Epidermal melanocyte (primary cell): ENCODE measurements around the gene HSPA4.
A peak's percentile ranks its signal among the peaks of the same experiment; 100 is the strongest.
"Not testable (repeated sequence)": the region's sequence is repeated elsewhere in the genome, so short reads cannot be mapped to it uniquely, and the experiment has no call there.

ENCODE experiments used
- DNase-seq: peaks from one replicate; pipeline ENCODE4 v3.0.0; 2011; ENCODE audit warnings: low spot score; ENCODE audit not compliant: insufficient read length

Gene HSPA4

DNA sequence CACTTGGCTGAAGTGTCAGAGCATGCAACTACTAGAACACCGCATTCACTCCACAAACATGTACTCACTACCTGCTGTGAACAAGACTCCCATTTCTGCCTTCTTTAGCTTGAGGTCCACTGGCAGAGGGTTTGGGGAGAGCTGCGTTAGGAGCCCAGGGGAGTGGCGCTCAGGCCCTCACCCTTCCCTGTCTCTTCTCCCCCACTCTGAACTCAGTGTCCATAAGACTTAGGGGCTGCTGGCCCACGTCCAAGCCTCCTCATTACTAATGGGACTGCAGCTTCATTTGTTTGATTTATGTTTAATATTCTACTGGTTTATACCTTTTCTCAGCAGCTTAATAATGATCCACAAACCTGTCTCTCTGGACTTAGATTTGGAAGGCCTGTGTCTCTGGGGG, 70.9 kb downstream of the HSPA4 start:
- no peak for DNase-seq

DNA sequence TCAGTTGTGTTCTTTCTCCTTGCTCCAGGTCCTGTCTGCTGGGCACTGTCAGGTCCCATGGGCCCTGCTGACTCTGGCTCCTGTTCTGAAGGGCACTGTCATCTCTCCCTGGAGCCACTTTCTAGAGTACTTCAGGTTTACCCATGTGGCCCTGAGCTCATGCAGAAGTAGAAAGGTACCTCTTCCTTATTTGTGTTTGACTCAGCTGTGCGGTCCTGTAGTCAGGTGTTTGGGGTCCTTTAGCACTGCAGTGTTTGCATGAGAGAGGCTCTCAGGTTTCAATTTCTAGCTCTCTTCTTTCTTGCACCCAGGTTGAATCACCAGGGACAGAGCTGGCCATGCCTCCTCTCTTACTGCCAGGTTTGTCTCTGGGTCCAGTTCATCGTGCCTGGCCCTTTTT, 71.5 kb downstream of the HSPA4 start:
- no peak for DNase-seq

DNA sequence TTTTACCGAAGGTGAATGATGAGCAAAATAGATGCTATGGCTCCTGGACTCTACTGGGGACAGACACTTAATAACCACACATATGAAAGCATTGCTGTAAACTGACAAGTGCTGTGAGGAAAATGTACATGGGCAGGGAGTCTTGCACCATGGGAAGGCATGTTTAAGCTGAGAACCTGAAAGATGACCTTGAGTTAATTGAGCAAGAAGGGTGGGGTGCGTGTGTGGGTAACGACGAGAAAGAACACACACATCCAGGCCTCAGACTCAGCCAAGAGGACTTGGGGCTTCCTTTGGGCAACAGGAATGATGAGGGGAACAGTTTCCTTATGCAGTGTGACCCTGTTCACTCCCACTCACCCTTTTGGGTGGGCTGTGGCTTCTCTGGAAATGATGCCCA, 73.1 kb downstream of the HSPA4 start:
- no peak for DNase-seq

DNA sequence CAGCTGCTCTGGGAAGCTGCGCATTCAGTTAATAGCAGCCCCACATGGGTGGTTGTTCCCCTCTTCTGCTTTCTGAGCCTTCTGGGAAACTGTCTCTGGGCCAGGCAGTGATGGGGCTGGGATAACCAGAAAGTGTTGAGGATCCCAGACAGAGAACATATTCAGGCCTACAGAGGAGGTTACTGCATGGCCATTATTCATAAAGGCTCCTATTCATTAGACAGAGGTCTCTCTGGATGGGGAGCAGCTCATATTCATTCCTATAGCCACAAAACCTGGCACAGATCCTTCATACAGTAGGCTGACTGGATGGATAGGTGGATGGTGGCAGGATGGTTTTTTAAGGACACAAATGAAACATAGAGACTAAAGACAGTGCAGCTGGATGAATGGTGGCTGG, 76.3 kb downstream of the HSPA4 start:
- DNase-seq = peak; percentile 86

DNA sequence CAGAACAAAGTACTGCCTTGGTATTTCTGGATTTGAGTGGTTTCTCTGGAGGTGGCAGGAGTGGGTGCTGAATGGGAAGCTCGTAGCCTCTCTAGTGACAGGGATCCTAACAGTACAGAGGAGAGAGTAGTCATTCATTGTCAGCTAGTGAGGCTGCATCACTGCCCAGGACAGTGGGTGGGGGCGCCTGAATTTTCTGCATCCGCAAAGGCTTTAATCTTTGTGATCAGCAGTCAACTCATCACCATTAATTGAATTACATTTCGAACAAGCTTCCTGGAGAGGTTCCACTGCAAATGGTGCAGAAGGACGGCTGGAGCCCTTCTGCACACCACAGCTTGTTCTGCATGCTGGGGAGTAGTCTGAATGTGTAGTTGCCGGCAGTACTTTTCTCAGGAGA, 77.5 kb downstream of the HSPA4 start:
- DNase-seq = no peak

DNA sequence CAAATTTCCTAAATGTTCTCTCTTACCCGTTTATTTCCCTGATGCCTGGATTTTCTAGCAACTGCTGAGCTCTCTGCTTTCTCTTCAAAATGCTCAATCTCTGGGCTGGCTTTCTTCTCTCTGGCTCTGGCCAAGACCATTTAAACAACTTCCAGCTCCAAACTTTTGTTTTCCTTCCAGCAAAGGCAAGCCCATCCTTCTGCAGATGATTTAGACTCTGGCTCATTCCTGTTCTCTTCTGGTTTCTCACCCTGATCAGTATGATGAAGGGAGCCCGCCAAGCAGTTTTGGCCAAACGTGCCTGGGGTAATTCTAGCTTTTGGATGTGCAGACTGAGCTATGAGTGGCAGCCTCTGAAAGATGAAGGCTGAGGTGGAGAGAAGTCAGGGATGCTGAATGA, 78.1 kb downstream of the HSPA4 start:
- no peak for DNase-seq

DNA sequence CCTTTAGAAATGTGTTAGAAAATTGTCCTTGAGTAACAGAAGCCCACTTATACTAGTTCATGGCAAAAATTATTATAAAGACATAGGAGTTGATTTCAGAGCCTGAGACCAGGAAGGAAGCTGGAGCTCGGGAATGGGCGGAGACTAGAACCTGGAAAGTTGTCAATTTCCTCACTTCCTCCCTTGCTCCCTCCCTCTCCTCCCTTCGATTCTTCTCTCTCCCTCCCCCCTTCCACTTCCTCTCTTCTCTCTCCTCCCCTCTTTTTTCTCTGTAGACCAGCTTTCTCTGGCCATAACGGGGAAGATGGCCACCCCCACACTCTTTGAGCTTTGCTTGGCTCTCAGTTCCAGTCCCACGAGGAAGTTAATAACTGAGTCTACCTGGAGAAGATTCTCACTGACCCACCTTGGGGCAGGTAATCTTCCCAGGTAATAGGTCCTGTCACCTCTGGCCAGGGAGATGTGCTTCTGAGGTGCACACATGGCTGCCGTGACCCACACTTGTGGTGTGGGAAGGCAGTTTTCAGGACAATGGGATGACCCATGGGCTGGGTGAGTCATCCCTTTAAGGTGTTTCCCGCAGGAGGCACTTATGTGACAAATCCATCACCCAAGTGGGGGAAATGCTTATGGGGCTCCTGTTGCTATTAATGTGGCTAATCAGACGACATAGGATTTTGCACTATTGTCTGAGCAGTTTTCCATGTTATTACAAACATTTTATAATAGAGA, 78.7 kb downstream of the HSPA4 start:
- no peak for DNase-seq

DNA sequence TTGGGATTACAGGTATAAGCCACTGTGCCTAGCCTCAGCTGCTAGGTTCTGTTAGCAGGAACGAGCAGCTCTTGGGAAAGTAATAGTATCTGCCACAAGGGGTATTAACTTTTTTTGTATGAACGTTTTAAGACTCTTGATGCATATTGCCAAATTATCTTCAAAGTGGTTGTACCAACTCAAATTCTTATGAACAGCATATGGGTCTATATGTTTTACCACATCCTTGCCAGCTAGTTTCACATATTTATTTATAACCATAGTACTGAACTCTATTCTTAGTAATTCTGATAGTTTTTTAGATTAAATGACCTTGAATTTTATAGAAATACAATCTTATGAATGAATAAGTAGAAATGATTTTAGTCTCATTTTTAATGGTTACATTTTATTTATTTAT, 80.9 kb downstream of the HSPA4 start:
- no peak for DNase-seq

DNA sequence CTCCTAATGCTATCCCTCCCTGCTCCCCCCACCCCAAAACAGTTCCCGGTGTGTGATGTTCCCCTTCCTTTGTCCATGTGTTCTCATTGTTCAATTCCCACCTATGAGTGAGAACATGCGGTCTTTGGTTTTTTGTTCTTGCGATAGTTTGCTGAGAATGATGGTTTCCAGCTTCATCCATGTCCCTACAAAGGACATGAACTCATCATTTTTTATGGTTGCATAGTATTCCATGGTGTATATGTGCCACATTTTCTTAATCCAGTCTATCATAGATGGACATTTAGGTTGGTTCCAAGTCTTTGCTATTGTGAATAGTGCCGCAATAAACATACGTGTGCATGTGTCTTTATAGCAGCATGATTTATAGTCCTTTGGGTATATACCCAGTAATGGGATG, 81.4 kb downstream of the HSPA4 start:
- not testable (repeated sequence) for DNase-seq

DNA sequence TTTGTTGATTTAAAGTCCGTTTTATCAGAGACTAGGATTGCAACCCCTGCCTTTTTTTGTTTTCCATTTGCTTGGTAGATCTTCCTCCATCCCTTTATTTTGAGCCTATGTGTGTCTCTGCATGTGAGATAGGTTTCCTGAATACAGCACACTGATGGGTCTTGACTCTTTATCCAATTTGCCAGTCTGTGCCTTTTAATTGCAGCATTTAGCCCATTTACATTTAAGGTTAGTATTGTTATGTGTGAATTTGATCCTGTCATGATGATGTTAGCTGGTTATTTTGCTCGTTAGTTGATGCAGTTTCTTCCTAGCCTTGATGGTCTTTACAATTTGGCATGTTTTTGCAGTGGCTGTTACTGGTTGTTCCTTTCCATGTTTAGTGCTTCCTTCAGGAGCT, 85.1 kb downstream of the HSPA4 start:
- not testable (repeated sequence) for DNase-seq

DNA sequence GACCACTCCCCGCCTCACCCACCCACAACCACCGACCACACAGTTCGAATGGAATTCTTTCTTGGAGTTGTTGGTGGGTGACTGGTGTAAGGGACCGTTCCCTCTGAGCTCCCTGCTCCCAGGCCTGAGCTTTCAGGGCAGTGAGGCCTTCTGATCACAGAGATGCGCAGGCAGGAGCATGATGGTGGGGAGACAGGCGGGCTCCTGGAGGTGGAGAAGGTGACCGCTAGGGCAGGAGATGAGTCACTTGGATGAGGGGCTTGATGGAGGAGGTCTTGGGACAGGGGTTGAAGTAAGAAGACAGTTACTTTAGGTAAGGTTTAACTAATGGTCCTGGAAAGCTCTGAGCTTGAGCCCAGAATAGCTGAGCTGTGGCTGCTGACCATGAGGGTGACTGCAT, 88.5 kb downstream of the HSPA4 start:
- no peak for DNase-seq

DNA sequence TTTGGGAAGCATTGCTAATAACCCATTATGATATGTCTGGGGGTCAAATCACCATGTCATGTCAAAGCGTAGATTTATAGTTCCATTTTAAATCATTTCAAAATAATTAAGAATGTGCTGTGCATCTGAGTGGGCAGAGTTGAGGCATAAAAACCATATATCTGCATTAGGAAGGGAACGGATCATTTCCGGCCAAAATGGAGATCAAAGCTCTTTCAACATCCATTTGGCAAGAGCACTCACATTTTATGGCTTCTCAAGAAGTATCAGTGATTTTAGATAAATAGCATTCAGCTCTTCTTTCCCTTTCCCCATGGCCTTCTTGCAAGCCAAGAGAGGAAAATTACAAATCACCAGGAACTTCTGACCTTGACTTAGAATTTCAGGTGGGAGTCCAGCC, 89.9 kb downstream of the HSPA4 start:
- no peak for DNase-seq

DNA sequence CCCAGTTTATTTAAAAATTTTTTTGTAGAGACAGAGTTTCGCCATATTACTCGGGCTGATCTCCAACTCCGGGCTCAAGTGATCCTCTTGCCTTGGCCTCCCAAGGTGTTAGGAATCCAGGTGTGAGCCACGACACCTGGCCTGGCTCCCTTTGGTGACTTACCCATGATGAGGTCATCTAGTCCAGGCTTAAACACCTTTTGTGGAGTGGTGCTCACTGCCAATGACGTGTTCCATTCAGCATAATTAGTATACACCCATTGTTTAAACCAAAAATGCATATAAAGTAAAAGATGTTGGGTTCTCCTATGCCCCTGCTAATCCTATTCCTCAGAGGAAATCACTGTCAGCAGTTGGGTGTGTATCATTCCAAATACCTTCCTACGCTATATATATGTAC, 91.0 kb downstream of the HSPA4 start:
- DNase-seq = no peak

DNA sequence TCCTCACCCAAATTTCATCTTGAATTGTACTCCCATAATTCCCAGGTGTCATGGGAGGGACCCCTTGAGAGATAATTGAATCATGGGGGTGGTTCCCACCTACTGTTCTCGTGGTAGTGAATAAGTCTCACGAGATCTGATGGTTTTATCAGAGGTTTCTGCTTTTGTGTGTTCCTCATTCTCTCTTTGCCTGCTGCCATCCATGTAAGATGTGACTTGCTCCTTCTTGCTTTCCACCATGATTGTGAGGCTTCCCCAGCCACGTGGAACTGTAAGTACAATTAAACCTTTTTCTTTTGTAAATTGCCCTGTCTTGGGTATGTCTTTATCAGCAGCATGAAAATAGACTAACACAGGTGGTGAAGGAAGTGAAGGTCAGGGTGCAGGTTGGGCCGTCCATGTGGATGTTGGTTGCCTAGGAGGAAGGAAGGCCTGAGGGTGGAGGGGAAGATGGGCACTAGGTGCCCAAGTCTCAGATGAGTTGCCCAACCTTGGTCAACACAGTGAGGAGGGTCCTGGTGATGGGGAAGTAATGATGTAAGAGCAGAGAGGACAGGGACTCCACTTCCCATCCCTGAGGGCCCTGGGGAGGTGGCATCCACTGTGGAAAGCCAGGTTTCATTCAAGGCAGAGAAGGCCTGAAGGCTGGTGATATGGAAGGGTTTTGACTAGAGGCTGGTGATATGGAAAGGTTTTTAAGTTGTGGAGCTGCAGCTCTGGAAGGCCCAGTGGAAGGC, 92.6 kb downstream of the HSPA4 start:
- no peak for DNase-seq

DNA sequence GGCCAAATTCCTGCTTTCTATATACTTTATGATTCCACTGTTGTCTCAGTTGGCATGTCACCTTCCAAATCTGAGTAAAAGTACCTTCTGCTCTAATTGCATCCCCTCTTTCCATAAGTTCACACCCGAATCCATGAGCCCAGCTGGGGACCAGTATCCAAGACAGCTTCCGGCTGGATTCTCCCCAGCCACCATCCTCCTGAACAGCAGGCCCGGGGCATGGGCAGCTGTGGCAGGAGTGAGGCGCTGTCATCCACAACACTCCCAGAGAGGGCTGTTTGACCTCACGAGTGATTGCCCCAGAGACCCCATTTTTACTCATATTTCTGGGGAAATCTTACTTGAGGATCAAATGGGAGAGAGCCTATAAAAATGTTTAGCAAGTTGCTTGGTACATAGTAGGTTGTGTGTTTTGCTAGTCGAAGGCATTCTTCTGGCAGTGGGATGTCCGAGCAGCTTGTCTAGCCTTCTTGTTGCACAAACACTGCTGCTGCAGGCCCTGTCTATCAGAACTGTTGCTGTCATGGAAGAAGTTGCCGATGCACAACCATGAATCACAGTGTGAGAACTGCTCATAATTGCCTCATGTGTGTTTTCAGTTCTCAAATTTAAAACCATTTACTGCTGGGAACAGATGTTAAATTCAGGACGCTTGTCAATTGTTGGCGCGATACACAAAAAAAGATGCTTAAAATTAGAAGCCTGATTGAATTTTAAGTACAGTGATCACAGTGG, 93.8 kb downstream of the HSPA4 start:
- no peak for DNase-seq

DNA sequence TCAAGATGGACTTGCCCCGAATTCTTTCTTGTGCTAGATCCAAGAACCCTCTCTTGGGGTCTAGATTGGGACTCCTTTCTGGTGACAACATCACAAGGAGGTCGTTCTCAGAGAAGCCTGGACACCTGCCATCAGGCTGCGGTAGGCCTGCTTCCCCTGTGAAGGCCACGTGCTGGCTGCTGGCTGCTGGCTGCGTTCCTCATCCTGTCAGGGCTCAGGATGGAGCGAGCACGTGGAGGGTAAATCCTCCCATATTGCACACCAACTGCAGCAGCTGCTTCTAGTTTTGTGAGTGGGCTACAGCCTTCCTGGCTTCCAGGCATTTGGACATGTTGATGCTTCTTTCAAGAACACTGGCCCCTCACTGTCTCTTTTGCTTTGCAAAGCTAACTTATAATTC, 95.6 kb downstream of the HSPA4 start:
- no peak for DNase-seq

DNA sequence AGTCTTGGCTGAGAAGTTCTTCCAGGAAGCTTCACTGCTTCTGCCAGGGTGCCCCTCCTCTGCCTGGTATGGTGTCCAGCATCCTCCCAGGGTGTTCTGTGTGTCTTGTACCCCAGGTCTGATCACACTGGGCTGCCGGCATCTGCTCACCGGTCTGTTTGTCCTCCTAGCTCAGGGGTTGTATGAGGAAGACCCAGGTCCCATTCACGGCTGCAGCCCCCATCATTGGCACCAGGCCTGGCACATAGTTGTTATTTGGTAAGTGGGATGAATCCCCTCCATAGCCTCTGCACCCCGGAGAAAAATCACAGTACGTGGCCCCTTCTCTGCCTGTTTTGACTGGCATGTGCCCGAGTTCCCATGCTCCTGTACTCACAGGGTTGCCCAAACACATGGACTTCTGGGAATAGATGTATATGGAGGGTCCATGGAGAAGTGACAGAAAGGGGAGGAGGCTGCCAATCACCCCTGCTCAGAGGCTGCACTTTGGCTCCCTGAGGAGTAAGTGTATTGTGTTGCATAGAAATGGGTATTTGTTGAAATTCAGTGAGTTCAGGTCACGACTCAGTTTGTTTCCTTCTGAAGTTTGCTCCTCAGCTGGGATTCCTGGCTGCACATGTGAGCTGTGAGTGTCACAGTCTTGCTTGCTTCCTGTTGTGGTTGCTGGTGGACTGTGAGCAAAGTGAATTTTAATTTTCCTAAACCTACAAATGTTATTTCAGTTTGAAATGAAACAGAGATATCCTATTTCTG, 96.2 kb downstream of the HSPA4 start:
- DNase-seq = no peak

DNA sequence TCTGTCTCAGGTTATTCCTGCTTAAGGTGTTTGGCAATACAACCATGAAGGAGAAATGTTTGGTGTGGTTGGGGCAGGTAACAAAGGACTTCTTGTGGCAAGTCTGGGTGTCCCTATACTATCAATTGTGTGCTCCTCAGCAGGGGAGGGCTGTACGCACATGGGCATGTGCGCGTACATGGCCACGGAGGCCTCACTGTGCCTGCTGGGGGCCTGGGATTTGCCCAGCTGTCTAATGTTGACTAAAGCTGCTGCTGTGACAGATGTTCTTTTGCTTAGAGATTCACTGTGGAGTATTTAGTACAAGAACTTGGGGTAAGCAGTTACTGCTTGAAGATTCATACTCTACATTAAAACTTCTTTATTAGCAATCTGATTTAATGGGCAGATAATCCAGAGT, 97.5 kb downstream of the HSPA4 start:
- DNase-seq = no peak

DNA sequence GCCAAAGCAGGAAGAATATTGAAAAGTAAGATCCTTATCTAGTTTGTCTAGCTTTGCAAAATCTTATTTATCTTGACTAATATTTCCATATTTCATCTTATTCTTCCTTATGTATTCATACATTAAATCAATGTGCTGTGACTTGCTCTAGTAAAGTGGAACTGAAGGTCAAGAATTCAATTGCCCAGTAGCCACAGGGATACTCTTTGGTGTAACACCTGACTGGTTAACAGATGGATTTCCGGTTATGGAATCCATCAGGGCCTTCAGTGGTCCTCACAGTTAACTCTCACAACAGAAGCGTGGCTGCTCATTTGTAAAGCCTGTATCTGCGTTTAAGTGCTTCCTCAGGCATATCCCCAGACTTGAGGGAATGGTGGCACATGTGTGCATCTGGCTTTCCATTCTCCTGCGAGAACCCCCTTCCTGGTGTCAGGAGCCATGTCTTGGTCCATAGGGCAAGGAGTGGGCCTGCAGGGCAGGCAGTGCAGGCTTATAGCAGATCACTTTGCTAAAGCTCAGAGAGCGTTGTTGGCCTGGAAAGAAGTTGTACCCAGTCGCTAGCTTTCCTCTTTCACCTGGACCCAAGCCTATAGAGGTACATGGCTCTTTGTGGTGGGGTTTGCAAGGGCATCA, 99.2 kb downstream of the HSPA4 start:
- no peak for DNase-seq

DNA sequence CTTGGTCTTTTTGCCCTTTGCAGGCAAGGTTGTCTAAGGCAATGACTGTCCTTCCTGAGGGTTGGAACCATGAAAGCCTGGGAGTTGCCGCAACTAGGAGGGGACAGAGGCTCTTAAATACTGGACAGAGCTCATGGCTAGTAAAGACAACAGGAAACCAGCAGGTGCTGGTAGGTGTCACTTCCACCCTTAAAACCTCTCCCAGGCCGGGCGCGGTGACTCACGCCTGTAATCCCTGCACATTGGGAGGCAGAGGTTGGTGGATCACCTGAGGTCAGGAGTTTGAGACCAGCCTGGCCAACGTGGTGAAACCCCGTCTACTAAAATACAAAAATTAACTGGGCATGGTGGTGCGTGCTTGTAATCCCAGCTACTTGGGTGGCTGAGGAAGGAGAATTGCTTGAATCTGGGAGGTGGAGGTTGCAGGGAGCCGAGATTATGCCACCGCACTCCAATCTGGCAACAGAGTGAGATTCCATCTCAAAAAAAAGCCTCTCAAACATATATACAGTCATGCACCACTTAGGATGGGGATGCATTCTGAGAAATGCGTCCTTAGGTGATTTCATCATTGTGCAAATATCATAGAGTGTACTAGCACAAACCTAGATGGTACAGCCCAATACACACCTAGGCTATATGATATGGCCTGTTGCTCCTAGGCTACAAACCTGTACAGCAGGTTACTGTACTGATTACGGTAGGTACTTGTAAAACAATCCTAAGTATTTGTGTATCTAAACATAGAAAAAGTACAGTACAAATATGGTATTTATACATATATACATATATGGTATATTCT, 102.7 kb downstream of the HSPA4 start:
- no peak for DNase-seq
